DND-41 (cell line): ENCODE measurements around the gene ABCC8.
A peak's percentile ranks its signal among the peaks of the same experiment; 100 is the strongest.

Source experiments
- ATAC-seq: fragments of 200-7000 bp; cut with Tn5 transposase; 3 replicates; pipeline ENCODE4 v1.9.1; 2021; ENCODE audit warnings: low read depth; ENCODE audit not compliant: insufficient read depth
- DNase-seq: peaks from one replicate; pipeline ENCODE4 v3.0.0-alpha.2; 2020
- H2AFZ ChIP-seq: 2 replicates; pipeline ENCODE4 v1.6.0; 2012; ENCODE audit warnings: low read depth, low read length
- H3K27ac ChIP-seq: 2 replicates; pipeline ENCODE4 v1.5.1; 2012; ENCODE audit warnings: low read length, inconsistent platforms
- H3K27me3 ChIP-seq: fragments of 200-600 bp; sonication (generic); 2 replicates; pipeline ENCODE4 v1.6.0; 2012; ENCODE audit warnings: low read length, mild to moderate bottlenecking, inconsistent platforms; ENCODE audit not compliant: insufficient read depth, poor library complexity
- H3K36me3 ChIP-seq: 2 replicates; pipeline ENCODE4 v1.5.1; 2012; ENCODE audit warnings: low read length, inconsistent platforms; ENCODE audit not compliant: insufficient read depth
- H3K4me1 ChIP-seq: 2 replicates; pipeline ENCODE4 v1.5.1; 2012; ENCODE audit warnings: mild to moderate bottlenecking, low read length; ENCODE audit not compliant: insufficient read depth
- H3K4me2 ChIP-seq: 2 replicates; pipeline ENCODE4 v1.6.0; 2012; ENCODE audit warnings: mild to moderate bottlenecking, moderate library complexity, low read length, inconsistent platforms; ENCODE audit not compliant: insufficient read depth
- H3K4me3 ChIP-seq, 2 experiments: fragments of 200-600 bp in 1 of 2; shearing (Covaris generic) in 1 of 2; 2 replicates each; pipeline ENCODE4 v1.5.1; 2012 to 2016; ENCODE audit warnings: inconsistent platforms in 2 of 2, low read length in 2 of 2, mild to moderate bottlenecking in 2 of 2, low read depth in 1 of 2, moderate library complexity in 1 of 2
- H3K79me2 ChIP-seq: 2 replicates; pipeline ENCODE4 v1.6.0; 2012; ENCODE audit warnings: low read length, inconsistent platforms; ENCODE audit not compliant: insufficient read depth
- H3K9ac ChIP-seq: 2 replicates; pipeline ENCODE4 v1.6.0; 2012; ENCODE audit warnings: low read depth, mild to moderate bottlenecking, inconsistent platforms, low read length, moderate library complexity
- H3K9me3 ChIP-seq: 2 replicates; pipeline ENCODE4 v1.5.1; 2012; ENCODE audit warnings: low read length, moderate library complexity, mild to moderate bottlenecking, inconsistent platforms; ENCODE audit not compliant: insufficient read depth, severe bottlenecking
- H4K20me1 ChIP-seq: 2 replicates; pipeline ENCODE4 v1.6.0; 2012; ENCODE audit warnings: low read length; ENCODE audit not compliant: insufficient read depth
- CTCF ChIP-seq: IDR thresholded peaks from 2 replicates; pipeline ENCODE4 v1.5.1; 2012; ENCODE audit warnings: borderline replicate concordance, low read length, moderate library complexity, mild to moderate bottlenecking; ENCODE audit not compliant: poor library complexity, severe bottlenecking; ENCODE audit errors: extremely low read depth
- EZH2 ChIP-seq: IDR thresholded peaks from 3 replicates; pipeline ENCODE4 v1.6.1; 2012; ENCODE audit warnings: borderline replicate concordance, low read depth, mild to moderate bottlenecking, moderate library complexity, low read length, inconsistent platforms; ENCODE audit not compliant: severe bottlenecking

Gene ABCC8

GRCh38 chr11:17392872-17393271 lies 83.8 kb downstream of the ABCC8 start:
- no peak overlapping the region for H3K9ac ChIP-seq
- H3K4me2 ChIP-seq = no peak overlapping the region
- H3K4me1 ChIP-seq = peaks cover 27% of the 10 kb centered on the region
- peaks cover under 1% of the 10 kb centered on the region for H3K36me3 ChIP-seq
- DNase-seq (no peak), ATAC-seq (no peak)
- H3K79me2 ChIP-seq = peaks cover 9% of the 10 kb centered on the region
- no peak overlapping the region for H3K4me3 ChIP-seq
- H3K9me3 ChIP-seq = no peaks in the 10 kb centered on the region
- no peak overlapping the region for H3K27ac ChIP-seq
- no peak overlapping the region for H2AFZ ChIP-seq
- TF ChIP-seq EZH2 (no peak), CTCF (no peak)
- no peaks in the 10 kb centered on the region for H3K27me3 ChIP-seq
- H4K20me1 ChIP-seq = no peaks in the 10 kb centered on the region

GRCh38 chr11:17391493-17392355 lies 84.9 kb downstream of the ABCC8 start:
- no peak overlapping the region for H3K4me3 ChIP-seq
- ATAC-seq (no peak), DNase-seq (no peak)
- no peak overlapping the region for H2AFZ ChIP-seq
- no peaks in the 10 kb centered on the region for H3K27me3 ChIP-seq
- no peak overlapping the region for H3K4me2 ChIP-seq
- H3K36me3 ChIP-seq = peaks cover 12% of the 10 kb centered on the region
- peaks cover 20% of the 10 kb centered on the region for H3K79me2 ChIP-seq
- 0 out of 2 replicates have a peak, but pooled peaks cover 4% of the 10 kb centered on the region for H4K20me1 ChIP-seq
- no peaks in the 10 kb centered on the region for H3K9me3 ChIP-seq
- H3K4me1 ChIP-seq = peaks cover 38% of the 10 kb centered on the region
- no peak overlapping the region for H3K9ac ChIP-seq
- no peak overlapping the region; the same call in 1 of the 2 replicates for H3K27ac ChIP-seq
- TF ChIP-seq CTCF (no peak), EZH2 (no peak)

- Histone ChIP-seq H3K4me3 (peak overlapping the region in 1 of 2 experiments; percentile 67; a peak in 3 of 4 replicates), H3K36me3 (peaks cover 28% of the 10 kb centered on the region), H3K79me2 (peaks cover 37% of the 10 kb centered on the region), H3K27ac (peak overlapping the region; percentile 80), H3K4me2 (peak overlapping the region; percentile 83), H3K27me3 (no peaks in the 10 kb centered on the region), H3K9ac (peak overlapping the region; percentile 77), H3K9me3 (no peaks in the 10 kb centered on the region), H4K20me1 (peaks cover 18% of the 10 kb centered on the region; the same call in 1 of the 2 replicates), H2AFZ (peak overlapping the region; percentile 69), H3K4me1 (peaks cover 54% of the 10 kb centered on the region)
- TF ChIP-seq EZH2 = no peak
- DNase-seq (no peak), ATAC-seq (no peak)
These were observed 86.5 kb downstream of the ABCC8 start for GRCh38 chr11:17389957-17390649.
